GM19193 (cell line): ENCODE results near the gene MYO3A.

Experiments used
- POLR2A ChIP-seq: IDR thresholded peaks from 4 replicates; pipeline ENCODE4 v1.6.1; 2011; ENCODE audit not compliant: insufficient read depth, insufficient read length; ENCODE audit errors: extremely low read depth

The MYO3A gene

DNA sequence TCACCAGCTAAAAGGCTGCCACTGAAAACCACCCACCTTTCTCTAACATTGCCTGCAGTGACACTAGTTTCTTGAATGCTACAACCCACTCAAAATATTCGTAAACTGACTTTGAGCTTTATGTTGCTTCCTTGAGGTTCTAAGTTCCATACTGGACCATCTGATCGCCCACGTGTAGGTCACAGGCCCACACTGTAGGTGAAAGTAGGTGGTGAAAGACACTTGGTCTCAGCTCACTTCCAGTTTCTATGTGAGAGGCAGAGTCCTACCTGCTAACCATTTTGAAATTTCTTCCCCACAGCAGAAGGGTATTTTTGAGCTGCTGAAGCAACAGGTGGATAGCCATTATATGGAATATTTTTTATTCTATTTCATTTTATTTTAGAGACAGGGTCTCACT is 97.3 kb downstream of the MYO3A start:
- TF ChIP-seq POLR2A = no peak

DNA sequence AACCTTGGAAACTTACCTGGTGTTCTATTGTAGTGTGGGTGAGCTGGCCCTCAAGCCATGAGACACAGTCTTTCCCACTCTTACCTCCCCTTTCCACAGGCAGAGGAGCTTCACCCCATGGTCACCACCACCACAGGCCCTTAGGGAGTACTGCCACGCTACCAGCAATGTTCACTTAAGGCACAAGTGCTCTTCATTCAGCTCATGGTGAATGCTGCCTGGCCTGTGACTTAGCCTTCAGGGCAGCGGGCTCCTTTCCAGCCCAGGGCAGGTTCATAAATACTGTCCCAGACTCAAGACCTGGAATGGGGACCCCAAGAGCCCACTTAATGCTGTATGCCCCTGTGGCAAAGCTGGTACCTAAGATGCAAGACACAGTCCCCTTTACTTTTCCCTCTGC is 109.4 kb downstream of the MYO3A start:
- TF ChIP-seq POLR2A = no peak

DNA sequence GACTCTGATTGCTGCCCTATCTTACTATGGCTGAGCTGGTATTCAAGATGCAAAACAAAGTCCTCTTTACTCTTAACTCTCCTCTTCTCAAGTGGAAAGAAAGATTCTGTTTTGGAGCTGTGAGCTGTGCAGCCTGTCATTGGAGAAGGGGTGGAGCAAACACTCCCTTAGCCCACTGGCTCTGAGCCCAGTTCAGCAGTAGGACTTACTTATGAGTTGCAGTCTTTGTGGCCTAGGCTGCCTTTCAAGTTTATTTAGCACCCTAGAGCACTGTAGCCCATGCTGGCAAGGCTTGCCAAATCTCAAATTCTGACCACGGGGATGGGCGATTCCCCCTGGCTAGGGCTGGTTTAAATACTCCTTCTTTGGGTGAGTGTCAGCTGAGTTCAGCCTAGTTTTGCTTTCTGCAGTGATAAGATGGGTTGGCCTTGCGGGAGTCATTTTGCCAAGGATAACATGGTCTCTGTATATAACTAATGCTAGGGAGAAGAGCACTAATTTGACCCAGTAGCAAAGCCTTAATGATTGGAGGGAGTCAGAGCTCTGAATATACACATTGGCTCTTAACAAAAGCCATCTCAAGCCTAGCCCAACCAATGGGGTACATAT is 110.2 kb downstream of the MYO3A start:
- TF ChIP-seq POLR2A = no peak

DNA sequence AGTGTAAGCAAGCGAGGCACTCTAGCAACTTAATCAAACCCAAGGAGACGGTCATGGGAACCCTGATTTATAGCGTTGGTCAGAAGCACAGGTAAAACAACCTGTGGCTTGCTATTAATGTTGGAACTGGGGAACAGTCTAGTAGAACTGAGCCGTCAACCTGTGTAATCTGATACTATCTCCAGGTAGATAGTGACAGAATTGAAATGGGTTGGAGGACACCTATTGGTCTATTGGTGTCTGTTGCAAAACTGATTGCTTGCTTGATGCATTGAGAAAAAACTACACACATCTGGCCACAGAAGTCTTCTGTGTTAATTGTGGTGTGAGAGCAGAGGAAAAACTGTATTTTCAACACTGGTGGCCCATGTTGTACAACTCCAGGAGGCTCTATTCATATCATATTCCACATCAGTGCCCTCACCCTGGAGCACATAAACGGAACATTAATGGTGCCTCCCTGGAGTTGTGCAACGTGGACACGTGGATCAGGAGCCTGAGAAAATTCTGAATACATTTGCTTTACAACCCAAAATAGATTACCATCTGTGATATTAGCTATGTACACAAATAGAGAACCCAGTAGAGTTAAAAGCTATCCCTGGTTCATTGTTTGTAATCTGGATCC is 112.2 kb downstream of the MYO3A start:
- TF ChIP-seq POLR2A = no peak

DNA sequence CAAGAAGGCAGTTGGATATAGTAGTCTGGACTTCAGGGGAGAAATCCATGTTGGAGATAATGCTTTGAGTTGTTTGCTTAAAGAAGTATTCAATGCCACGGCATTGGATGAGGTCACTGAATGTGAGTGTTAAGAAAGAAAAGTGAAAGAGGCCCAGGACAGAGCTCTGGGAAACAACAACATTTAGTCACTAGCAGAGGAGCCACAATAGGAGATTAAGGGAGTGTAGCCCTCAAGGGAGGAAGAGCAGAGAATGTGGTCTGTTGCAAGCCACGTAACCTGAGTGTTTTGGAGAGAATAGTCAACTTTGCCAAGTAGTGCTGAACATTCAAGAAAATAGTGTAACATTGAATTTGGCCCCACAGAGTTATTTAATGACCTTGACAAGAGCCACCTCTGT is 114.7 kb downstream of the MYO3A start:
- no peak for TF ChIP-seq POLR2A

DNA sequence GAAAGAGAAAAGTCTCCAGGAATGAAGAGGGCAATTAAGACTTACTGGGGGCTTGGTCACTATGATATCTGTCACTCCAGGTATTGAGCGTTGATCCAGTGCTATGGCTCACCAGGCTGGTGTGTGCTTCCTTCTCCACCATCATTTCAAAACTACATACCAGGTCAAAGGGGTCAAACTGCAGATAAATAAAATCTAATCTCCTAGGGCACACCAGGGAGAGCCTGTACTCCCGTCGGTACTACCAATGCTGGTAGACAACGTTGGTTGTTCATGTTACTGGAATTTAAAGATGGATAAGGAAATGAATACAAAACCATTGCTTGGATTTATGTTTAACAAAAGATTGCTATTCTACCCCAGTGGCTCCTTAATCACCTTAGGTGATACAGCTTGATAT is 118.3 kb downstream of the MYO3A start:
- no peak for TF ChIP-seq POLR2A

DNA sequence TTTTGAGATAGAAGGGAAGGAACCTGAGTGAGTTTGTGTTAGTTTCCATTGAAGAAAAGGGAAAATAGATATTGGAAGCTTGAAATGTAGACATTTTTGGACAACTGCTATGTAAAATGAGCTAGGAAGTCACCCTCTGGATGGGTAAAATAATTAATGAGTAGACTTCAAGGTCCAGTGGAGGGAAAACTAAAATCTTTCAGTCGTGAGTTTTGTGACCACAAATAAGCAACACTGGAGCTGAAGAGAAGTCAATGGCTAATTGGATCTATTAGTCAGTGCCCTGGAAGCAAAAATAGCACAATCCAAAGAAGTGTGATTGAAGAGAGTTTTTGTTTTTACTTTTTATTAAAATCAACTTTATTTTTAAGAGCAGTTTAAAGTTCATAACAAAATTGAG is 123.4 kb downstream of the MYO3A start:
- TF ChIP-seq POLR2A = no peak

DNA sequence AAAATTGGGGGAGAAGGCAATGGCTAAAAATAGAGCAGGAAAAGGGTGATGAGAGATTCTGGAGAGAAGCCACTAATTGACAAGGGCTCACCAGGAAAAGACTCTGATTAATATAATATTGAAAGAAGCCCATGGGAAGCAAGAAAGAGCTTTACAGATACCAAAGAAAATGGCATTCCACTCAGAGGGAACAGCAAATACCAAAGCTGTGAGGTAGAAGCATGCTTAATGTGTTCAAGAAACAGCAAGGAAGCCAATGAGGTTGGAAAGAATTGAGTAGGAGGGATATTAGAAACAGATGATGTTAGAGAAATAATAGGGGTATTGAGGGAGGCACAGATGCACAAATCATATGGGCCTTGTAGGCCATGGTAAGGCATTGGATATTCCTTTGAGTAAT is 130.1 kb downstream of the MYO3A start:
- no peak for TF ChIP-seq POLR2A

DNA sequence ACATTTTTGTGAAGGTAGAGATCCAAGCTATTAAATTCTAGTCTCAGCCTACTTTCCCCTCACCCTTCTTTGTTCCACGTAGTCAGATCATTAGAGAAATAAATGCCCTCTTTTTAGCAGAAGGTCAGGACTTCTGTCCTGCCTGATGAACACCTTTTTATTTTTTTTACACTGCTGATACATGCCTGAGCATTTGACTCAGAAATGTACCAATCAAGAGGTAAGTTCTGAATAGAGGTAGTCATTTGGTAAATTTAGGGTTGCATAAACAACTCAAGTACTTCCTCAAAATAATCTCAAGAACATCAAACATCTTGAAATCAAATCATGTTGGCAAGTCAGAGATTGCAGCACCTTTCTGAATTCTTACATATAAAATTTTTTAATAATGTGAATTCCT is 133.7 kb downstream of the MYO3A start:
- no peak for TF ChIP-seq POLR2A

DNA sequence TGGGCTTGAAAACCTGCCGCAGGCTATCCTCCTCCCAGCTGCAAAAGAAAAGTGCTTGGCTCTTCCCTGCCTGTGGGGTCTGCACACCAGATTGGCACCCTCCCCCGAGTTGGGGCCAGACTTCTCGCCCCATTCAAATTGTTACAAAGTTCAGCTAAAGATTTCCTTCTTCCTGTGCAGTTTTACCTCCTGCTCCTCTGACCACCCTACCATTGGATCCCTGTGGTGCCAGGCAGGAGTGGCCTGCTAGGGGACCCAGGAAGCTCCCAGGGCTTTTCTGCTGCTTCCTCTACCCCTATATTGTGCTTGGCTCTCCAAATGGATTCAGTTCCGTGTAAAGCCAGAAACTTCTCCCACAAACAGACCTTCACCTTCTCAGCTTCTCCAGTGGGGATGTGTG is 147.4 kb downstream of the MYO3A start:
- TF ChIP-seq POLR2A = no peak

DNA sequence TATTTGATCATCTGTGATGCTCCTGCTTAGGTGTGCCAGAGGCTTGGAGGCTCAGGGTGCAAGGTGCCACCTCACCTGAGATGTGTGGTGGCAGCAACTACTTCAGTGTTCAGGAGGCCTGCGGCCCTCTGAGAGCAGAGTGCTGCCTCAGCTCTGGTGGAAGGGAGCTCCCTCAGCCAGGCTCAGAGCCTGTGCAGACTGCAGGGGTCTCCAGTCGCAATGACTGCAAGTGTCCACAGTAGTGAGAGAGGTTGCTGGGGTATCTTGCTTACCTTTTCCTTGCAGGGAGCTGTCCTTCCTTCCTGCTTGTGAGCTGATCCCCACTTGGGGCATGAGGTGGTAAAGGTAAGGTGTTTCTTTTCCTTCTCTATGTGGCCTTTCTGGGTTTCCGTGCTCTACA is 151.5 kb downstream of the MYO3A start:
- TF ChIP-seq POLR2A = no peak

DNA sequence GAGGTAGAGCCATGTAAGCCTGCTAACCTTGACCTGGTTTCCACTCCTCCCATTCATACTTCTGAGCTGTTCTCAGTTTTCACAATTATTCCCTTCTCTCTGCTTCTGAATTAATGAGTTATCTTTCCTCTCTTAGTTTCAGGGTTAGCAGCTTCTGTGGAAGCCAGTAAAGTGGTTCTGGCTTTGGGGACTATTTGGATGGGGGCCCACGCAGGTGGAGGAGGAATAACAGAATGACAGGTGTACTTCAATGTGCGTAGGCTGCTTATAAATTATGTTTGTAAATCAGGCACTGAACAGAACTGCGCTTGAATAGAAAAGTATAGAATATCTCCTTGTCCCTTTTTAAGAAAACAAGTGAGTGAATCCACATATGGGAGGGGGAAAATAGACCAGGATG is 153.6 kb downstream of the MYO3A start:
- no peak for TF ChIP-seq POLR2A

DNA sequence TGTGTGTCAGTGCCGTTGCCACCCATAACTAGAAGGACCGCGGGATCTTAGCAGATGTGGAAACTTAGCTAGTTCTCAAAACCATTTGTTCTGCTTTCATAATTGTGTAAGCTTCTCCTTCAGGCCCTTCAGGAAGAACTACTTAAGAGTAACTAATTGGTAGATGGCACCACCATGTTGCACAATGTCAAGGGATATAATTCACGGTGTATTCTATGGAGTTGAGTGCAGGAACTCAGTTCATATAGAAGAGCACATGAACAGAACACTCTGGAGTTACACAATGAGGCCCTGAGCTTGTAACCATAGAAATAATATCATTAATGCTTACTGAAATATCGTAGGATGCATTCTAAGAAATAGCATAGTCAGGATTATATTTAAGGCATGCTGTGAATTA is 156.0 kb downstream of the MYO3A start:
- TF ChIP-seq POLR2A = no peak

DNA sequence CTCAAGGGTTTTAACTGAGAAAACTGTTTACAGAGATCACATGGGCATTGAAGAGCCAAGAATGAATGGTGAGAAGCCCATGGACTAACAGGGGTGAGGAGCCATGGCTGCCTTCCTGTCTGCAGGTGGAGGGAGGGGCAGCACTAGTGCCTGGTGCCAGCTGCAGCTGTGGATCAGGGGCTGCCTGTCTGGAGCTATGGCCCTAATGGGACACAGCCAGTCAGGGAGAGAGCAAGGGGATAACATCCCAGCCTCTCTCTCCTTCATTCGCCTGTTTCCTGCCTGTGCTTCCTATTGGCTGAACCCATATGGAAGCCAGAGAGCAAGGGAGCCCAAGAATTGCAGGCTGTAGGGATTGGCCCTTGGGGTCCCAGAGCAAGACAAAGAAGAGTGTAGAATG is 156.7 kb downstream of the MYO3A start:
- TF ChIP-seq POLR2A = no peak

DNA sequence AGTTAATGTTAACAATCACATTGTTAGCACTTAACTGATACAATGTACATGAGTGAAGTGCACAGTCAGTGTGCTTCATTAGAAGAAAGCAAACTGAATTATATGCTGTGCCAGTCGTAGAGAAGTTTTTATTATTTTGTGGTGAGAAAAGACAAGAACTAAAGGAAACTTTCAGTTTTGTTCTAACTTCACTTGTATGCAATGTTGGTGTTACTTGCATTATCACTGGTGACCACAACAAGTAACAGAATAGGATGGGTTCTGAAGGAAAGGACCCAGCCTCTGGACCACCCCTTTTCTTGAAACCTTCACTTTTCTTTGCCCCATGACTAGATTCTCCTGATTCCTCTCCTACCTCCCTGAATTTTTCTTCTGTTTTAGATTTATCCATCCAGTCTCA is 159.2 kb downstream of the MYO3A start:
- no peak for TF ChIP-seq POLR2A

DNA sequence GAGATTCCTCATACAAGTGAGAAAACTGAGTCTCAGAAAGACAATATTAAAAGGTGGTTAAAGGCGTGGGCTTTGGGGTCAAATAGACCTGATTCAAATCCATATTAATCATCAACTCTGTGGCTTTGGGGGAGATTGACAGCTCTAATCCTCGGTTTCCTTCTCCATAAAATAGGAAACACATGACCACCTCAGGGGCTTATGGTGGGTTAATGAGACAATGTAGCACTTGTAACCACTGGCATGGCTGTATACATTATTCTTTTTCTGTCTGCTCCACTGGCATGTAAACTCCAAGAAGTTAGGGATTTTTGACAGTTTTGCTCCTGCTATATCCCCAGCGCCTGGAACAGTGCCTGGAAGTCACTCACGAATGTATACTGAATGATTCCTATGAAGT is 161.8 kb downstream of the MYO3A start:
- TF ChIP-seq POLR2A = no peak

DNA sequence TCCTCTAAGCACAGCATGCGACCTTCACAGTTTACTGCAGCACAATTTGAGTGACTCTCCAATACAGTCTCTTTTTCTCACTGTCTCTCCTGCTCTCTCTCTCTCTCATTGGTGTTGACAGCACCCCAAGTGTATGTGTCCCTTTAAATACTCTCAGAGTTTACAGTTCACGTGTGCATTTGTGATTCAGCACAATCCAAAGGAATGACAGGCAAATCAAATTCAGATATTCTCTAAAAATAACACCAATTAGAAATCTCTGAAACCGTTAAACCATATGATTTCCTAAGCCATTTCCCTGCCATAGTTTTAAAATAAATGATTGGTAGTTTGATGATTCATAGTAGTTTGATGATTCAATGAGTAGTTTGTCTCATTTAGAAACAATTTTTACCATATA is 178.5 kb downstream of the MYO3A start:
- TF ChIP-seq POLR2A = no peak

DNA sequence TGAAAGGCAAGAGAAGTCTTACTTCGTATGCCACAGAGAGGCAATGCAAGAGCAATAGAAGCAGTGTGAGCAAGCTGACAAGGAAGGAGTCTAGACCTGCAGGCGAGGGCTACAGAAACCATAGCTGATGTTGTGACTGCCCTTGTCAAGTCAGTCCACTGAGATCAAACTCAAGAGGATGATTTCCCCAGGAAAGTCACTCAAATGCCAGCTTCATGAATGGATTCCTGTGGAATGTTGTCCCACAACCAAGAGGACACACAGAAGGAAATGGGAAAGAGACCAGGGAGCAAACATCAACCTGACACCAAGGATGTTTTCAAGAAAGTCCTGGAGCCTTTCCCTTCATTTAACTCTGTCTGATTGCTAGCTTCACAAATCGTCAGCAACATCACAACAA is 204.6 kb downstream of the MYO3A start:
- no peak for TF ChIP-seq POLR2A

DNA sequence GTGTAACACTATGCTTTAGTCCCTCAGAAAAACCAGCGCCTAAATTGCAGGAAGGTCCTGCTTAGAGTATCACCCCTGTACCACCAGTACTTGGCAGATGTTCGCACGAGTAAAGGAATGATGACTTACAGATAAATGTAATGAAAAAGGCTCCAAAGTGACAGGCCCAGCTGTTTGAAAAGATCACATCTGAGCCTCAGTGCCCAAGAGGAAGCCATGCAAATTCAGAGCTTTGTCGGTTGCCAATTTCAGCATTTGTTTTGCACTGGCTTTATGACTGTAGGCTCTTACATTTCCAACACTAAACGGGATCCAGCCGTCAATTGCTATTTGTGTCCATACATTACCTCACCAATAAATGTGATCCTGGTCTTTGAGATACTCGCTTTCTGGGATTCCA is 222.0 kb downstream of the MYO3A start:
- TF ChIP-seq POLR2A = no peak
